Measurements from ENCODE around the gene GALNT13.

- TF ChIP-seq EZH2 (IDR thresholded peaks at IDR 0.05; ENCODE audit: low read length, missing control alignments) = no peak
- TF ChIP-seq, protein P1, sequence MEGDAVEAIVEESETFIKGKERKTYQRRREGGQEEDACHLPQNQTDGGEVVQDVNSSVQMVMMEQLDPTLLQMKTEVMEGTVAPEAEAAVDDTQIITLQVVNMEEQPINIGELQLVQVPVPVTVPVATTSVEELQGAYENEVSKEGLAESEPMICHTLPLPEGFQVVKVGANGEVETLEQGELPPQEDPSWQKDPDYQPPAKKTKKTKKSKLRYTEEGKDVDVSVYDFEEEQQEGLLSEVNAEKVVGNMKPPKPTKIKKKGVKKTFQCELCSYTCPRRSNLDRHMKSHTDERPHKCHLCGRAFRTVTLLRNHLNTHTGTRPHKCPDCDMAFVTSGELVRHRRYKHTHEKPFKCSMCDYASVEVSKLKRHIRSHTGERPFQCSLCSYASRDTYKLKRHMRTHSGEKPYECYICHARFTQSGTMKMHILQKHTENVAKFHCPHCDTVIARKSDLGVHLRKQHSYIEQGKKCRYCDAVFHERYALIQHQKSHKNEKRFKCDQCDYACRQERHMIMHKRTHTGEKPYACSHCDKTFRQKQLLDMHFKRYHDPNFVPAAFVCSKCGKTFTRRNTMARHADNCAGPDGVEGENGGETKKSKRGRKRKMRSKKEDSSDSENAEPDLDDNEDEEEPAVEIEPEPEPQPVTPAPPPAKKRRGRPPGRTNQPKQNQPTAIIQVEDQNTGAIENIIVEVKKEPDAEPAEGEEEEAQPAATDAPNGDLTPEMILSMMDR (conservative IDR thresholded peaks at IDR 0.05 in 1 of 2, IDR thresholded peaks at IDR 0.05 in 1 of 2; ENCODE audit: low read depth in 1 of 2, low read length in 2 of 2) = no peak
Observed at GRCh38 chr2:154422251-154422650, 550.5 kb downstream of the GALNT13 start.

Measured in fibroblast of lung (primary cell).